HUDEP-2 (cell line): ENCODE results near the gene E2F2.

Experiments used
- DNase-seq, 76 experiments: peaks; one replicate each; lab custom pipeline; 2025; ENCODE audit not compliant: unreplicated experiment in 76 of 76; lab: John Stamatoyannopoulos, UW

Gene E2F2

DNA sequence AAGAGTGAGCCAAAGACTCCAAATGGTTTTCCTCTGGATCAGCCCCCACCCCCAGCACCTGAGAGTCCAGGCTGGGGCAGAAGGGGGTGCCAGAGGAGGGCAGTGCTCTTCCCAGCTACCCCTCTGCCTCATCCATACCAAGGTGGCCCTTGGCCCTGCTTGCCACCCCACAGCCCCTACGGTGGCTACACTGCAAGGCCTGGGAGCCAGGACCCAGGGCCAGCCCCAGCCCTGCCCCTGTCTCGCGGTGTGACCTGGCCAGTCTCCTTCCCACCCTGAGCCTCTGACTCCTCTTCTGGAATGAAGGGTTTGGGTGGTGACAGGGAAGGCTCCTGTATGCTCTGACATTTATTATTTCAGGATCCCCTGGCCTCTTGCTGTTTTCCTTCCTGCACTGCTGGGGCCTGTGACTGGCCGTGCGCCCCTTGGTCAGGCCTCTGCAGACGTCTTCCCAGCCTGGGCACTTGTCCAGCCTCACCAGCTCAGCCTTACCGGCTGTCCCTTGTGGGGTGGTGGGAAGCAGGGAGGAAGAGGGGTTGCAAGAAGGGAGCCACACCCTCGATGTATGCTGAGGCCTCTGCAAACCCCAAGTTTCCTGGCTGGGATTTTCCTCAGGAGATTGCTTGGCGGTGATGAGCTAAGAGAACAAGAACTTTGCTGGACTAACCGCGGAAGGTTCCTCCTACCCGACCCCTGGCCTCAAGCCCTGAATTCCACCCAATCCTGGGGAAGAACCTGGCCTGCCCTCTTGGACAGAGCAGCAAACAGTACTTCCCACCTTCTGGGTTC is 60.6 kb downstream of the E2F2 start:
- DNase-seq, result no peak

DNA sequence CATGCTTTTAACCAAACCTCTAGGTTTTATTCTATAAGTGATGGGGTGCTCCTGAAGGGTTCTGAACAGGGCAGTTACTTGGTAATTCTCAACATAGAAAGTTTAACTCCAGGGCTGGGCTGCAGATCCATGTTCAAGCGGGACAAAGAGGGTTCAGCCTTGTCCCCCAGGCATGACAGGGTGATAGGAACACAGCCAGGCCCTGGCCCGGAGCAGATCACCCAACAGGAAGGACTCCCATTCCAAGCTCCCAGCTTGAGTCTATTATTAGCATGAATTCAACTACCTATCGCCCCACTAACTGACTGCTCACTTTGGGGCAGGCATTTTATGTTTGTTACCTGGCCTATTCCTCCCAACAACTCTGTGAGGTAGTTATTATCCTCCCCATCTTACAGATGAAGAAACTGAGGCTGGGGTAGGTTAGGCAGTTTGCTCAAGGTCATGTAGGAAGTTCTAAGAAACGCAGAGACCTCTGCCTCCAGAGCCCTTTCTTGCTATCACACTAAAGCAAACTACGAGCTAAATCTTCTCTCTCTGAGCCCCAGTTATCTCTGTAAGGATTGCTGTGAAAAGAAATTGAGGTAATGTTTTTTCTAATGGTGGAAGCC is 61.6 kb downstream of the E2F2 start:
- no peak for DNase-seq

DNA sequence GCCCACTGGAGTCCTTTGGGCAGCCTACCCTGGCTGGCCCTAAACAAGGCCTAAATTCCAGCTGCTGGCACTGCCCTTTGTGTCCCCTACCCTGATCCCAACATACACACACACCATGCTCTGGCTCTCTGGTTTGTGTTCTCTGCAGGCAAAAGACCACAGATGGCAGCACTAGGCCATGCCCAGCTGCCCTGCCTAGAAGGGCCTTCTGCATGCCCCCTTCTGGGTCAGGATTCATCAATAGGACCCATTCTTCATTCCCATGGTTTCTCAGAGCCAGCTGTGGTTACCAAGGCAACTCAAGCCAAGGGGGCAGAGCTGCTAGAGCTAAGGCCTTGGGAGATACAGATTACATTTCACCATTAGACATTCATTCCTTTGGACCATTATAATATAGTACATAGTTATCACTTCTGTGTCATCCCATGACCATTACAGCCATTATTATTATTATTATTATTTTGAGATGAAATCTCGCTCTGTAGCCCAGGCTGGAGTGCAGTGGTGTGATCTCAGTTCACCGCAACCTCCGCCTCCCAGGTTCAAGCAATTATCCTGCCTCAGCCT is 64.5 kb downstream of the E2F2 start:
- no peak for DNase-seq

DNA sequence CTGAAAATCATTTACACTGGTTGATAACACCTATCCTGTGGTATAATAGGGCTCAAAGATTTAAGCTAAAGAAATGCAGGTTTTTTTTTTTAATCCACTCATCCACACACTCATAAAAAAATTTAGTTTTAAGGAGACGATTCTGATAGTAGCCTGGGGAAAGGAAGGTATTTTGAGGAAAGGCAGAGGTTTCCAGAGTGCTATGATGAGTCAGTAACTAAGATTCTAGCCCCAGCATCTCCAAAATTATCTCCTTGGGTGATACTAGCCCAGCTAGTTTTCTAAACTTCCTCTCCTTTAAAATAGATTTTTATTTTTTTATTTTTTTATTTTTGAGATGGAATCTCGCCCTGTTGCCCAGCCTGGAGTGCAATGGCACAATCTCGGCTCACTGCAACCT is 67.7 kb downstream of the E2F2 start:
- no peak for DNase-seq

DNA sequence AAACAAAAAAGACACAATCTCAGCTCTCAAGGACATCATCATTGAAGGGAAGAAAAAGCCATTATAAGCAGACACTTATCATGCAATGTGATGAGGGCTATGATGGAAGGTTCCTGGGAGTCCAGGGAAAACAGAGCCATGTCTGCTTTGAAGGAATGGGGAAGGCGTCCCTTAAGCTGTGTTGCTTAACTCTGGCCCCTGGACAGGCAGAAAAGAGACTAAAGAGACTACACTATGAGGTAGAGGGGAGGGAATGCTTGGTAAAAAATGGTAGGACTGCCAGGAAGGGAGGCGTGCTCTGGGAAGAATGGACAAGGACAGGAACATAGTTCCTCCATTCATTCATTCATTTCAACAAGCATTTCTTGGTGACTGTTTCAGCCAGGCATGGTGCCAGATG is 68.3 kb downstream of the E2F2 start:
- no peak for DNase-seq

DNA sequence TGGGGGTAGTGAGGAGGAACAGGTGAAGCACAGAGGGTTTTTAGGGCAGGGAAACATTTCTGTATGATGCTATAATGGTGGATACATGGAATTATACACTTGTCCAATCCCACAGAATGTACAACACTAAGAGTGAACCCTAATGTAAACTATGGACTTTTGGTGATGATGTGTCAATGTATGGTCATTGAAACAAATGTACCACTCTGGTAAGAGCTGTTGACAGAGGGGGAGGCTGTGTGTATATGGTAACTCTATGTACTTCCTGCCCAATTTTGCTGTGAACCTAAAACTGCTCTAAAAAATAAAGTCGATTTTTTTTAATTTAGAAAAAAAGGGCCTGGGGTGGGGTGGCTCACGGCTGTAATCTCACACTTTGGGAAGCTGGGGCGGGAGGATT is 70.0 kb downstream of the E2F2 start:
- DNase-seq, result no peak

DNA sequence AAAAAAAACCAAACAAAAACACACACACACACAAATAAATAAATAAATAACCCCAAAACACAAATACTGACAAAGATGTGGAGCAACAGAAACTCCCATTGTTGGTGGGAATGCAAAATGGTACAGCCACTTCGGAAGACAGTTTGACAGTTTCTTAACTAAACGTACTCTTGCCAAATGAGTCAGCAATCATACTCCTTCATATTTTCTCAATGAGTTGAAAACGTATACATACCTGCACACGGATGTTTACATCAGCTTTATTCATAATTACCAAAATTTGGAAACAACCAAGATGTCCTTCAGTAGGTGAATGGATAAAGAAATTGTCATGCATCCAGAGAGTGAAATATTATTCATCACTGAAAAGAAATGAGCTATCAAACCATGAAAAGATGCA is 70.5 kb downstream of the E2F2 start:
- no peak for DNase-seq

DNA sequence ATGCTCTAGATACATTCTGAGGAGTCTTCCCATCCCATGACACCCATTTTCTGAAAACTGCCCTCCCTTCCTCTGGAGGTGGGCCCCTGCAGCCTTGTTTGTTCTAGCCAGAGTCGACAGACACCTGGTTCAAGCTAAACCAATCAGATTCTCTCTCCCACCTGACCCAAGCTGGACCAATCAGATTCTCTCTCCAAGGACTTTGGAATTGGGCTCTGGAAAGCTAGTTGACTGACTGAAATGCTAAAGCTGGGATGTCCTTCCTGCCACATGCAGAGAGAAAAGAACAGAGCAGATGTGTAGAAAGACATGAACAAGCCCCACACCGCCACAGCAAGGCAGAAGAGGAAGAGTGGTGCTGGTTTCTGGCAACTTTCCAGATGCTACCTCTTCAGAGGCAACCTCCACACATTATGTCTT is 71.7 kb downstream of the E2F2 start:
- DNase-seq, result no peak
